IPS-20b (cell line): Measurements from ENCODE around the gene FLT3LG.

ENCODE experiments used
- H3K27ac ChIP-seq: one replicate; pipeline ENCODE4 v1.5.1; 2013; ENCODE audit warnings: low read length
- H3K27me3 ChIP-seq: 2 replicates; pipeline ENCODE4 v1.6.1; 2013; ENCODE audit warnings: mild to moderate bottlenecking, low read length, inconsistent platforms; ENCODE audit not compliant: insufficient read depth
- H3K36me3 ChIP-seq: 2 replicates; pipeline ENCODE4 v1.6.1; 2013; ENCODE audit warnings: low read depth, mild to moderate bottlenecking, inconsistent platforms, low read length, moderate library complexity; ENCODE audit not compliant: insufficient read depth
- H3K4me1 ChIP-seq: 2 replicates; pipeline ENCODE4 v1.6.1; 2013; ENCODE audit warnings: mild to moderate bottlenecking, control low read depth, inconsistent platforms, low read length, moderate library complexity; ENCODE audit not compliant: insufficient read depth
- H3K4me3 ChIP-seq: 2 replicates; pipeline ENCODE4 v1.5.1; 2013; ENCODE audit warnings: mild to moderate bottlenecking, low read length, inconsistent platforms
- H3K9ac ChIP-seq: 2 replicates; pipeline ENCODE4 v1.6.1; 2013; ENCODE audit warnings: low read depth, mild to moderate bottlenecking, inconsistent platforms, low read length, moderate library complexity
- H3K9me3 ChIP-seq: 2 replicates; pipeline ENCODE4 v1.6.1; 2013; ENCODE audit warnings: mild to moderate bottlenecking, low read depth, low read length, inconsistent platforms; ENCODE audit not compliant: insufficient read depth

FLT3LG gene

GRCh38 chr19:49533551-49534488 is 59.8 kb downstream of the FLT3LG start:
- Histone ChIP-seq H3K9me3 (no peaks in the 10 kb centered on the region), H3K27ac (no peak overlapping the region), H3K36me3 (no peaks in the 10 kb centered on the region), H3K4me3 (peak overlapping the region; percentile 79), H3K9ac (no peak overlapping the region), H3K4me1 (no peaks in the 10 kb centered on the region), H3K27me3 (peaks cover 10% of the 10 kb centered on the region)

- Histone ChIP-seq H3K27ac (no peak overlapping the region), H3K9me3 (no peaks in the 10 kb centered on the region), H3K9ac (no peak overlapping the region), H3K36me3 (peaks cover 4% of the 10 kb centered on the region; the same call in 1 of the 2 replicates), H3K4me3 (peak overlapping the region; percentile 79), H3K4me1 (no peaks in the 10 kb centered on the region), H3K27me3 (peaks cover 10% of the 10 kb centered on the region)
Observed at GRCh38 chr19:49534632-49535385, 60.8 kb downstream of the FLT3LG start.
